Prostate gland (tissue), 2 donors: ENCODE data around the gene OPHN1. TPM values are rescaled to one million over a fixed set of nuclear protein-coding genes. Genes with fewer than 3 reads are reported as not detected.

Experiments
- DNase-seq: peaks from one replicate; pipeline ENCODE4 v3.0.0-alpha.2; 2019; ENCODE audit warnings: low spot score
- H3K27ac ChIP-seq, 2 donors: fragments of 200-600 bp; sonication (generic); 2 replicates each; pipeline ENCODE4 v1.5.1; 2017 to 2019
- H3K27me3 ChIP-seq: fragments of 200-600 bp; sonication (generic); replicated peaks from 2 replicates; pipeline ENCODE4 v1.5.1; 2019; ENCODE audit not compliant: insufficient read depth
- H3K36me3 ChIP-seq, 2 donors: fragments of 200-600 bp; sonication (generic); 1 replicate in 1 of 2; 2 replicates in 1 of 2; pipeline versions ENCODE4 v1.5.1 to v1.8.1; 2017 to 2019
- H3K4me1 ChIP-seq: fragments of 200-600 bp; sonication (generic); replicated peaks from 2 replicates; pipeline ENCODE4 v1.5.1; 2019
- H3K4me3 ChIP-seq, 2 donors: fragments of 200-600 bp; sonication (generic); 2 replicates each; pipeline ENCODE4 v1.5.1; 2017 to 2019
- H3K9me3 ChIP-seq: fragments of 200-600 bp; sonication (generic); 2 replicates; pipeline ENCODE4 v1.5.1; 2017
- POLR2A ChIP-seq: fragments of 450-650 bp; IDR thresholded peaks from one replicate; pipeline ENCODE4 v1.6.1; 2016; ENCODE audit warnings: antibody characterized with exemption, mild to moderate bottlenecking
- POLR2AphosphoS5 ChIP-seq: sonication (generic); formaldehyde crosslinking; IDR thresholded peaks from one replicate; pipeline ENCODE4 v1.6.1; 2017; ENCODE audit warnings: antibody characterized with exemption
- WGBS: methylation state at CpG from one replicate; pipeline ENCODE4 v1.1.5; 2018; 5-methylcytosine and 5-hydroxymethylcytosine counted together
- intact Hi-C: fragments of 100-400 bp; cut with DNase I; formaldehyde crosslinking; loops from one replicate; pipeline ENCODE4 v1.14.2; 2022
- total RNA-seq, 2 donors: library from RNA; depleted of rRNA; stranded (reverse); fragments of >200 nt; gene quantifications; one replicate each; pipeline ENCODE4 v1.1.0, GENCODE V29; 2016
- TF ChIP-seq, protein P1 (sequence below), 4 experiments: fragments of 200-600 bp in 2 of 4; fragments of 450-650 bp in 2 of 4; sonication (generic) in 2 of 4; IDR thresholded peaks; 1 replicate in 3 of 4; 2 replicates in 1 of 4; pipeline ENCODE4 v1.5.1; 2016 to 2019; ENCODE audit warnings: antibody characterized with exemption in 4 of 4, mild to moderate bottlenecking in 2 of 4, moderate library complexity in 2 of 4

Gene OPHN1
- total RNA-seq, 2 donors from 2014 or later: 18.7 to 26.2 TPM

- H3K4me1 ChIP-seq: no peaks in the 10 kb centered on the region
- H3K27me3 ChIP-seq: no peaks in the 10 kb centered on the region
- intact Hi-C loops: no loop called here
- no peak for TF ChIP-seq POLR2AphosphoS5
- TF ChIP-seq, protein P1, sequence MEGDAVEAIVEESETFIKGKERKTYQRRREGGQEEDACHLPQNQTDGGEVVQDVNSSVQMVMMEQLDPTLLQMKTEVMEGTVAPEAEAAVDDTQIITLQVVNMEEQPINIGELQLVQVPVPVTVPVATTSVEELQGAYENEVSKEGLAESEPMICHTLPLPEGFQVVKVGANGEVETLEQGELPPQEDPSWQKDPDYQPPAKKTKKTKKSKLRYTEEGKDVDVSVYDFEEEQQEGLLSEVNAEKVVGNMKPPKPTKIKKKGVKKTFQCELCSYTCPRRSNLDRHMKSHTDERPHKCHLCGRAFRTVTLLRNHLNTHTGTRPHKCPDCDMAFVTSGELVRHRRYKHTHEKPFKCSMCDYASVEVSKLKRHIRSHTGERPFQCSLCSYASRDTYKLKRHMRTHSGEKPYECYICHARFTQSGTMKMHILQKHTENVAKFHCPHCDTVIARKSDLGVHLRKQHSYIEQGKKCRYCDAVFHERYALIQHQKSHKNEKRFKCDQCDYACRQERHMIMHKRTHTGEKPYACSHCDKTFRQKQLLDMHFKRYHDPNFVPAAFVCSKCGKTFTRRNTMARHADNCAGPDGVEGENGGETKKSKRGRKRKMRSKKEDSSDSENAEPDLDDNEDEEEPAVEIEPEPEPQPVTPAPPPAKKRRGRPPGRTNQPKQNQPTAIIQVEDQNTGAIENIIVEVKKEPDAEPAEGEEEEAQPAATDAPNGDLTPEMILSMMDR (IDR thresholded peaks at IDR 0.05): no peak
- no peak for TF ChIP-seq POLR2A
- no peaks in the 10 kb centered on the region for H3K9me3 ChIP-seq
- H3K4me3 ChIP-seq: no peak overlapping the region
- H3K36me3 ChIP-seq: no peaks in the 10 kb centered on the region
- no peak overlapping the region for H3K27ac ChIP-seq
- no peak for DNase-seq
Observed at GRCh38 chrX:68369559-68369958, 63.7 kb downstream of the OPHN1 start.

DNA sequence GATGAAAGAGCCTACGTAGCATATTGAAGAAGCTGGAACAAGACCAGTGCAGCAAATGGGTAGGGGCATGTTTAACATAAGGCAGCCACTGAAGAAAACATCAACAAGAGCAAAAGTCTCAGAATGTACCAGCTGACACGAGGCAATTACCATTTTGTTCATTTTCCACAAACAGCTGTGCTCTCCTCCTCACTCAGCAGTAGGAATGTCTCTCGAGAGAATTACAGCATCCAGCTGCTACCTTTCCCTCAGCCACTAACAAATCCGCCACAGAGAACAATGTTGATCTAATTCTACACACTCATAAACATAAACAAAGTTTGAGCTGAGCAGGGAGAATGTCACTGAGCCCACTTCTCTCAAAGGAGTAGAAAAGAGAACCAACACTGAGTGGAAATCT lies 68.0 kb downstream of the OPHN1 start:
- H3K27me3 ChIP-seq: no peaks in the 10 kb centered on the region
- WGBS: 71% methylated on average over 4 of the region's 4 CpGs
- TF ChIP-seq POLR2A: no peak
- TF ChIP-seq, protein P1 (IDR thresholded peaks at IDR 0.05): no peak
- TF ChIP-seq POLR2AphosphoS5: no peak

GRCh38 chrX:68363984-68364383 lies 69.3 kb downstream of the OPHN1 start:
- 34% methylated on average over 2 of the region's 2 CpGs for WGBS
- no peak overlapping the region for H3K4me3 ChIP-seq
- no peaks in the 10 kb centered on the region for H3K27me3 ChIP-seq
- H3K27ac ChIP-seq: no peak overlapping the region
- H3K4me1 ChIP-seq: no peaks in the 10 kb centered on the region
- H3K9me3 ChIP-seq: no peaks in the 10 kb centered on the region
- DNase-seq: no peak
- intact Hi-C loops: no loop called here
- H3K36me3 ChIP-seq: no peaks in the 10 kb centered on the region
- no peak for TF ChIP-seq POLR2AphosphoS5
- TF ChIP-seq POLR2A: no peak
- TF ChIP-seq, protein P1 (IDR thresholded peaks at IDR 0.05): no peak

More for the DNA sequence above, 68.0 kb downstream of the OPHN1 start:
- DNase-seq: no peak
- H3K4me1 ChIP-seq: no peaks in the 10 kb centered on the region
- H3K36me3 ChIP-seq: no peaks in the 10 kb centered on the region
- intact Hi-C loops: no loop called here
- no peak overlapping the region for H3K4me3 ChIP-seq
- H3K9me3 ChIP-seq: no peaks in the 10 kb centered on the region
- no peak overlapping the region for H3K27ac ChIP-seq

GRCh38 chrX:68358679-68359078 lies 74.6 kb downstream of the OPHN1 start:
- intact Hi-C loops: no loop called here
- WGBS: 82% methylated on average over 1 of the region's 1 CpG
- DNase-seq: no peak
- H3K27ac ChIP-seq: no peak overlapping the region
- H3K9me3 ChIP-seq: no peaks in the 10 kb centered on the region
- H3K36me3 ChIP-seq: no peaks in the 10 kb centered on the region
- H3K4me3 ChIP-seq: no peak overlapping the region
- TF ChIP-seq POLR2A: no peak
- TF ChIP-seq, protein P1 (IDR thresholded peaks at IDR 0.05): no peak
- no peak for TF ChIP-seq POLR2AphosphoS5
- H3K27me3 ChIP-seq: no peaks in the 10 kb centered on the region
- H3K4me1 ChIP-seq: no peaks in the 10 kb centered on the region

DNA sequence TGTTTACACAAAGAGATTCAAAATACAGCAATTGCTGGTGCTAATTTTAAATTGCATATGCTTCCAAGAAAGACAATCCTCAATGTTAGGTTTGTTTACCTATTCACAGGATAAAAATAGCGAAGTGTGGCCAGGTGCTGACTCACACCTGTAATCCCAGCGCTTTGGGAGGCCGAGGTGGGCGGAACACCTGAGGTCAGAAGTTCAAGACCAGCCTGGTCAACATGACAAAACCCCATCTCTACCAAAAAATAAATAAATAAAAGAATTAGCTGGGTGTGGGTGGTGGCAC lies 77.7 kb downstream of the OPHN1 start:
- H3K4me1 ChIP-seq: no peaks in the 10 kb centered on the region
- intact Hi-C loops: no loop called here
- no peaks in the 10 kb centered on the region for H3K27me3 ChIP-seq
- no peak for DNase-seq
- 38% methylated on average over 4 of the region's 4 CpGs for WGBS
- no peaks in the 10 kb centered on the region for H3K9me3 ChIP-seq
- H3K27ac ChIP-seq: no peak overlapping the region
- TF ChIP-seq, protein P1 (IDR thresholded peaks at IDR 0.05): no peak
- TF ChIP-seq POLR2AphosphoS5 (no peak), POLR2A (no peak)
- no peak overlapping the region for H3K4me3 ChIP-seq
- H3K36me3 ChIP-seq: no peaks in the 10 kb centered on the region
